ENCODE data around the gene NTN3. TPM values are rescaled to one million over a fixed set of nuclear protein-coding genes. Genes with fewer than 3 reads are reported as not detected.

Gene NTN3
- total RNA-seq, 1 donor = 0.36 TPM

GRCh38 chr16:2459647-2460390 is 11.3 kb upstream of the NTN3 start, which contains the start of gene TEDC2:
TEDC2 (plus strand) TSS chr16:2460109; CDS start chr16:2460145, 36 bp downstream.
- Histone ChIP-seq H3K4me2 (ENCODE audit: insufficient read depth, low read length) (peak within 1 kb of the TSS; percentile 97), H3K27me3 (ENCODE audit: insufficient read depth, low read length) (no peaks in the 10 kb centered on the region), H3K9me3 (ENCODE audit: low read depth, low read length) (no peaks in the 10 kb centered on the region), H3K79me2 (ENCODE audit: insufficient read depth, low read length) (no peaks in the 10 kb centered on the region), H3K36me3 (ENCODE audit: insufficient read depth, low read length) (peaks cover 26% of the 10 kb centered on the region), H4K20me1 (ENCODE audit: insufficient read depth, low read length) (no peaks in the 10 kb centered on the region), H3K27ac (ENCODE audit: low read depth, low read length) (peak within 1 kb of the TSS; percentile 58), H3K4me1 (ENCODE audit: insufficient read depth, low read length) (peaks cover 8% of the 10 kb centered on the region), H3K4me3 (ENCODE audit: insufficient read depth, low read length) (peak within 1 kb of the TSS; percentile 81), H2AFZ (ENCODE audit: low read length) (peak within 1 kb of the TSS; percentile 90)
- DNase-seq (ENCODE audit: insufficient read length, low spot score, missing footprints) = peak; percentile 100
- TF ChIP-seq CTCF (IDR thresholded peaks at IDR 0.05; ENCODE audit: extremely low read depth, low read depth, low read length) = no peak

- Histone ChIP-seq H3K27me3 (ENCODE audit: insufficient read depth, low read length) (no peaks in the 10 kb centered on the region), H3K4me3 (ENCODE audit: insufficient read depth, low read length) (peak overlapping the region; percentile 81), H3K36me3 (ENCODE audit: insufficient read depth, low read length) (peaks cover 22% of the 10 kb centered on the region), H3K4me1 (ENCODE audit: insufficient read depth, low read length) (peaks cover 8% of the 10 kb centered on the region), H2AFZ (ENCODE audit: low read length) (peak overlapping the region; percentile 56), H3K4me2 (ENCODE audit: insufficient read depth, low read length) (peak overlapping the region; percentile 97), H3K79me2 (ENCODE audit: insufficient read depth, low read length) (no peaks in the 10 kb centered on the region), H3K27ac (ENCODE audit: low read depth, low read length) (no peak overlapping the region), H4K20me1 (ENCODE audit: insufficient read depth, low read length) (no peaks in the 10 kb centered on the region), H3K9me3 (ENCODE audit: low read depth, low read length) (no peaks in the 10 kb centered on the region)
- DNase-seq (ENCODE audit: insufficient read length, low spot score, missing footprints) = no peak
- no peak for TF ChIP-seq CTCF (IDR thresholded peaks at IDR 0.05; ENCODE audit: extremely low read depth, low read depth, low read length)
Measured at GRCh38 chr16:2460391-2460713, 10.7 kb upstream of the NTN3 start.

- Histone ChIP-seq H4K20me1 (ENCODE audit: insufficient read depth, low read length) (no peaks in the 10 kb centered on the region), H3K79me2 (ENCODE audit: insufficient read depth, low read length) (no peaks in the 10 kb centered on the region), H3K27me3 (ENCODE audit: insufficient read depth, low read length) (no peaks in the 10 kb centered on the region), H3K4me1 (ENCODE audit: insufficient read depth, low read length) (peaks cover 8% of the 10 kb centered on the region), H3K4me3 (ENCODE audit: insufficient read depth, low read length) (peak overlapping the region; percentile 81), H3K36me3 (ENCODE audit: insufficient read depth, low read length) (peaks cover 17% of the 10 kb centered on the region), H3K9me3 (ENCODE audit: low read depth, low read length) (no peaks in the 10 kb centered on the region), H3K27ac (ENCODE audit: low read depth, low read length) (no peak overlapping the region), H2AFZ (ENCODE audit: low read length) (no peak overlapping the region), H3K4me2 (ENCODE audit: insufficient read depth, low read length) (peak overlapping the region; percentile 97)
- TF ChIP-seq CTCF (IDR thresholded peaks at IDR 0.05; ENCODE audit: extremely low read depth, low read depth, low read length) = no peak
- DNase-seq (ENCODE audit: insufficient read length, low spot score, missing footprints) = no peak
Measured at GRCh38 chr16:2460916-2461315, 10.2 kb upstream of the NTN3 start.

GRCh38 chr16:2462031-2462866 is 8.8 kb upstream of the NTN3 start:
- DNase-seq (ENCODE audit: insufficient read length, low spot score, missing footprints) = no peak
- Histone ChIP-seq H2AFZ (ENCODE audit: low read length) (no peak overlapping the region), H3K36me3 (ENCODE audit: insufficient read depth, low read length) (peaks cover 4% of the 10 kb centered on the region), H3K9me3 (ENCODE audit: low read depth, low read length) (no peaks in the 10 kb centered on the region), H3K4me2 (ENCODE audit: insufficient read depth, low read length) (no peak overlapping the region), H3K27ac (ENCODE audit: low read depth, low read length) (no peak overlapping the region), H3K4me1 (ENCODE audit: insufficient read depth, low read length) (peaks cover 10% of the 10 kb centered on the region), H3K4me3 (ENCODE audit: insufficient read depth, low read length) (no peak overlapping the region), H3K27me3 (ENCODE audit: insufficient read depth, low read length) (no peaks in the 10 kb centered on the region), H3K79me2 (ENCODE audit: insufficient read depth, low read length) (no peaks in the 10 kb centered on the region), H4K20me1 (ENCODE audit: insufficient read depth, low read length) (no peaks in the 10 kb centered on the region)
- TF ChIP-seq CTCF (IDR thresholded peaks at IDR 0.05; ENCODE audit: extremely low read depth, low read depth, low read length) = no peak
